SU-DHL-6 (cell line): ENCODE measurements around the gene GP9.
"Not testable (repeated sequence)": the region's sequence is repeated elsewhere in the genome, so short reads cannot be mapped to it uniquely, and the experiment has no call there.

Source experiments
- CTCF ChIP-seq: fragments of 200-600 bp; sonication (generic); IDR thresholded peaks from one replicate; pipeline ENCODE4 v1.5.1; 2017; ENCODE audit warnings: antibody characterized with exemption, mild to moderate bottlenecking, low read length, moderate library complexity; ENCODE audit not compliant: insufficient read depth, poor library complexity, severe bottlenecking
- EZH2phosphoT487 ChIP-seq: fragments of 200-600 bp; sonication (generic), shearing (Covaris generic); conservative IDR thresholded peaks from 2 replicates; pipeline ENCODE4 v1.6.1; 2018; ENCODE audit warnings: mild to moderate bottlenecking, antibody characterized with exemption, low read length, moderate library complexity, mixed read lengths

- TF ChIP-seq CTCF, EZH2phosphoT487: not testable (repeated sequence)
Observed at GRCh38 chr3:129067719-129068118, 7.1 kb downstream of the GP9 start.
